Stomach smooth muscle (tissue), 2 donors: Measurements from ENCODE around the gene RPH3AL.

ENCODE experiments used
- H3K27ac ChIP-seq: one replicate; pipeline ENCODE4 v1.7.0; 2013; ENCODE audit warnings: mild to moderate bottlenecking, low read length, inconsistent platforms
- H3K27me3 ChIP-seq, 2 donors: one replicate each; pipeline ENCODE4 v1.7.0; 2013; ENCODE audit warnings: low read length in 2 of 2; ENCODE audit not compliant: insufficient read depth in 2 of 2, control insufficient read depth in 1 of 2
- H3K36me3 ChIP-seq, 2 donors: one replicate each; pipeline ENCODE4 v1.7.0; 2013; ENCODE audit warnings: low read length in 2 of 2; ENCODE audit not compliant: control insufficient read depth in 2 of 2, insufficient read depth in 2 of 2
- H3K4me1 ChIP-seq: one replicate; pipeline ENCODE4 v1.7.0; 2013; ENCODE audit warnings: low read length; ENCODE audit not compliant: control insufficient read depth, insufficient read depth
- H3K4me3 ChIP-seq, 2 donors: one replicate each; pipeline ENCODE4 v1.7.0; 2013; ENCODE audit warnings: low read length in 2 of 2
- H3K9ac ChIP-seq, 2 donors: one replicate each; pipeline ENCODE4 v1.7.0; 2013; ENCODE audit warnings: low read length in 2 of 2, mild to moderate bottlenecking in 1 of 2
- H3K9me3 ChIP-seq, 2 donors: one replicate each; pipeline ENCODE4 v1.7.0; 2013; ENCODE audit warnings: low read length in 2 of 2; ENCODE audit not compliant: control insufficient read depth in 2 of 2
- donor health status: healthy.
- donor health status: Pancreatic carcinoma.

Gene RPH3AL, protein sequence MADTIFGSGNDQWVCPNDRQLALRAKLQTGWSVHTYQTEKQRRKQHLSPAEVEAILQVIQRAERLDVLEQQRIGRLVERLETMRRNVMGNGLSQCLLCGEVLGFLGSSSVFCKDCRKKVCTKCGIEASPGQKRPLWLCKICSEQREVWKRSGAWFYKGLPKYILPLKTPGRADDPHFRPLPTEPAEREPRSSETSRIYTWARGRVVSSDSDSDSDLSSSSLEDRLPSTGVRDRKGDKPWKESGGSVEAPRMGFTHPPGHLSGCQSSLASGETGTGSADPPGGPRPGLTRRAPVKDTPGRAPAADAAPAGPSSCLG

DNA sequence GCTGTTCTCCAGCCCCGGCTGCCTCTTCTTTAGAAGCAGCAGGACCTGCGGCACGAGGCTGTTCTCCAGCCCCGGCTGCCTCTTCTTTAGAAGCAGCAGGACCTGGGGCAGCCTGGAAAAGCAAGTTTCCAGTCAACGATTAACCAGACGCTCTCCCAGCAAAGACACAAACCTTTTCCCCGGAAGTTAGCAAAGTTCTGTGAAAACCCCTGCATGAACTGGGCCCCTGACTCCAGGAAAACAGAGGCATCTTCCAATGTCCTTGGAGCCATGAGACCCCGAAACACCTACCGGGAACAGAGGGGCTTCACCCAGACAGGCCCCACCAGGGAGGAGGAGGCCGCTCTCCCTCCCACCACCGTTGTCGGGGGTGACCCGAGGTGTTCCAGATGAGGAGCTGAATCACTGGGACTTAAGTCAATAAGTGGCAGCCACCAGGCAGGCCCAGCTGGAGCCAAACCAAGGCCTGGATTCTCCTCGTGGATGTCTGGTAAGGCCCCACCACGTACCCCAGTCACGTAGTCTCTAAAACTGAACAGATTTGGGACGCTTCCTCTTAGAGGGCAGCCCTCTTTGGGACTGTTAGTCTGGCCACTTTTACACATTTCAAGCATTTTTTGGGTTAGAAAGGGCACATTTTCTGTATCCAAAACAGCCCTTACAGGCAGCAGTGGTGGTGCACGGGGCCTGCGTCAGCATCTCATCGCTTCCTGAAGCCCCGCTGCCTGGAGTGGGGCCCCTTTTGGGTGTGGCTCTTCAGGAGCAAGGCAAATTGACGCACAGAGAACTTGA, at the start of gene RPH3AL:
Gene RPH3AL, minus strand, starts transcription at position 387 of the 792 bp plus-strand sequence. CDS start 25,264 bp downstream, outside the sequence.
- peak within 1 kb of the TSS in 1 of 2 donors; percentile 20 for H3K9ac ChIP-seq
- H3K4me3 ChIP-seq, result no peak within 1 kb of the TSS
- no peaks in the 10 kb centered on the region for H3K27me3 ChIP-seq
- no peaks in the 10 kb centered on the region for H3K9me3 ChIP-seq
- H3K4me1 ChIP-seq, result peaks cover 13% of the 10 kb centered on the region
- no peaks in the 10 kb centered on the region for H3K36me3 ChIP-seq
- H3K27ac ChIP-seq, result peak within 1 kb of the TSS; percentile 60

DNA sequence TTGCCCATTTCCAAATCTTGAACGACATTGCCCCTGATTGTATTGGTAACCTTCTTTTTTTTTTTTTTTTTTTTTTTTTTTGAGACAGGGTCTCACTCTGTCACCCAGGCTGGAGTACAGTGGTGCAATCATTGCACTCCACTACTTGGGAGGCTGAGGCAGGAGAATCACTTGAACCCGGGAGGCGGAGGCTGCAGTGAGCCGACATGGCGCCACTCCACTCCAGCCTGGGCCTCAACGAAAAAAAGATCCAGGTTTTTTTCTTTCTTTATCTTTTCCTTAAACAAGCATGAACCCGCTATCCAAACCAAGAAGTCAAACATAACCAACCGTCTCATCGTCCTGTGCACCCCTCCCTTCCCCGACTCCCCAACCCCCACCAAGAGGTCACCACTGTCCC, 47.6 kb upstream of the RPH3AL start:
- Histone ChIP-seq H3K9me3 (no peaks in the 10 kb centered on the region), H3K4me3 (no peak overlapping the region)

DNA sequence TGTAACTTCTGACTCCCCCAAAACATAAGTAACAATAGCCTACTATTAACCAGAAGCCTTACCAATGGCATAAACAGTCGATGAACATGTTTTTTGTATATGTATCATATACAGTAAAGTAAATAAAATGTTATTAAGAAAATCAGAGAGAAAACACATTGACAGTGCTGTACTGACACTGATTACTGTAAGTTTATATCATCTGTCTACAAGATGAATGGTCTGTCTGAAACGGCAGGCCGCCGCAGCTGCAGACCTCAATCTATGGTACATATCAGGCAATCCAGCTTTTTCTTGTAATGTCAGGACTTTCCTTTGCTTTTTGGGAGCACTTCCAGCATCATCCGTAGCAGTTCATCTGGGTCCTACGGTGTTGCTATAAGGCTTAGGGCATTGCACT, 44.2 kb upstream of the RPH3AL start:
- H3K9ac ChIP-seq, result no peak overlapping the region
- no peaks in the 10 kb centered on the region for H3K4me1 ChIP-seq
- H3K4me3 ChIP-seq, result no peak overlapping the region
- peaks cover 3 to 5% of the 10 kb centered on the region in 2 donors for H3K27me3 ChIP-seq
- H3K9me3 ChIP-seq, result no peaks in the 10 kb centered on the region
- H3K36me3 ChIP-seq, result no peaks in the 10 kb centered on the region
- H3K27ac ChIP-seq, result no peak overlapping the region

More for the DNA sequence above, 47.6 kb upstream of the RPH3AL start:
- Histone ChIP-seq H3K27me3 (no peaks in the 10 kb centered on the region), H3K9ac (no peak overlapping the region), H3K27ac (no peak overlapping the region), H3K36me3 (no peaks in the 10 kb centered on the region), H3K4me1 (no peaks in the 10 kb centered on the region)

DNA sequence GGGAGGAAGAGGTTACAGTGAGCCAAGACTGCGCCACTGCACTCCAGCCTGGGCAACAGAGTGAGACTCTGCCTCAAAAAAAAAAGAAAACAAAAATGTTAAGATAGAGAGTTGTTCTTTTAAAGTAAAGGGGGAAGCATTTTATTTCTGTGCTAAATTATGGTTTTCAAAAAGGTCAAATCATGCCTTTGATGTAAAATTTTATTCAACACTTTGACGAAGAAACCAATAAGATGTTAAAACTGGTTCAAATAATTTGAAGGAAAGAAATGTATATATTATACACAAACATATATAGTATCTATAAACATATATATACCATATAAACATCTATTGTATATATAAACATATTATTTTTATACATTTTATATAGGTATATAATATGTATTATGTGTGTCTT, 43.4 kb upstream of the RPH3AL start:
- Histone ChIP-seq H3K4me1 (no peaks in the 10 kb centered on the region), H3K9ac (no peak overlapping the region), H3K9me3 (no peaks in the 10 kb centered on the region), H3K4me3 (no peak overlapping the region), H3K36me3 (no peaks in the 10 kb centered on the region), H3K27me3 (peaks cover 3 to 5% of the 10 kb centered on the region in 2 donors), H3K27ac (no peak overlapping the region)

DNA sequence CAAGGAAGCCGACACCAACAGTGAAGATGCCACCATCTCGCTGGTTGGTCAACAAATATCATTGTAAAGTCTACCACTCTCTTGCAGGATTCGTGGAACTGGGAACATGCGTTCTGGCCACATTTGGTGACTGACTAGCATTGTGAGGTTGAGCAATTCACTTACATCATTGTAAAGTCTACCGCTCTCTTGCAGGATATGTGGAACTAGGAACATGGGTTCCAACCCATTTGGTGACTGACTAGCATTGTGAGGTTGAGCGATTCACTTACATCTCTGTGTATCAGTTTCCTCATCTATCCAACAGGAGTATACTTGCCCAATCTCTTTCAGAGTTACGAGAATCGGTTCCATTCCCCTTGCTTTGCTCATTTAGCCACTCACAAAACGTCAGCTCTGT, 42.6 kb upstream of the RPH3AL start:
- H3K9ac ChIP-seq, result no peak overlapping the region
- no peaks in the 10 kb centered on the region for H3K9me3 ChIP-seq
- H3K4me3 ChIP-seq, result no peak overlapping the region
- H3K36me3 ChIP-seq, result no peaks in the 10 kb centered on the region
- H3K4me1 ChIP-seq, result no peaks in the 10 kb centered on the region
- peaks cover 3 to 5% of the 10 kb centered on the region in 2 donors for H3K27me3 ChIP-seq
- H3K27ac ChIP-seq, result no peak overlapping the region

DNA sequence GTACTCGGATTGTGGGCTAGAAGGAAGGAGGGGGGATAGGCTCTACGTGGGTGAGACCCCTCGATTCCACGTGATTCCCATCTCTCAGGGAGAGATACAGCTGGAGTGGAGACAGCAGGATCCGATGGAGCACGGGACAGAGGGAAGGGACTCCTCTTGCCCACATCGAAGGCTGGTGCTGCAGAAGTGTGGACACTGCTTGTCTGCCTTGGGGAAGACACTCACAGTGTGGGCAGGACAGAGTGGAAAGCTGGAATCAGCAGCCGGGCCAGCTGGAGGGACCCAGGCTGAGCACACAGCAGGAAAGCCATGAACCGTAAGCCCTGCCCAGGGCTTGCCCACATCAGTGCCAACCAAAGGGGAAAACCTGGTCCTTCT, 42.1 kb upstream of the RPH3AL start:
- H3K4me1 ChIP-seq, result no peaks in the 10 kb centered on the region
- no peak overlapping the region for H3K27ac ChIP-seq
- no peaks in the 10 kb centered on the region for H3K36me3 ChIP-seq
- no peak overlapping the region for H3K4me3 ChIP-seq
- no peak overlapping the region for H3K9ac ChIP-seq
- H3K9me3 ChIP-seq, result no peaks in the 10 kb centered on the region
- H3K27me3 ChIP-seq, result peaks cover 3 to 5% of the 10 kb centered on the region in 2 donors

DNA sequence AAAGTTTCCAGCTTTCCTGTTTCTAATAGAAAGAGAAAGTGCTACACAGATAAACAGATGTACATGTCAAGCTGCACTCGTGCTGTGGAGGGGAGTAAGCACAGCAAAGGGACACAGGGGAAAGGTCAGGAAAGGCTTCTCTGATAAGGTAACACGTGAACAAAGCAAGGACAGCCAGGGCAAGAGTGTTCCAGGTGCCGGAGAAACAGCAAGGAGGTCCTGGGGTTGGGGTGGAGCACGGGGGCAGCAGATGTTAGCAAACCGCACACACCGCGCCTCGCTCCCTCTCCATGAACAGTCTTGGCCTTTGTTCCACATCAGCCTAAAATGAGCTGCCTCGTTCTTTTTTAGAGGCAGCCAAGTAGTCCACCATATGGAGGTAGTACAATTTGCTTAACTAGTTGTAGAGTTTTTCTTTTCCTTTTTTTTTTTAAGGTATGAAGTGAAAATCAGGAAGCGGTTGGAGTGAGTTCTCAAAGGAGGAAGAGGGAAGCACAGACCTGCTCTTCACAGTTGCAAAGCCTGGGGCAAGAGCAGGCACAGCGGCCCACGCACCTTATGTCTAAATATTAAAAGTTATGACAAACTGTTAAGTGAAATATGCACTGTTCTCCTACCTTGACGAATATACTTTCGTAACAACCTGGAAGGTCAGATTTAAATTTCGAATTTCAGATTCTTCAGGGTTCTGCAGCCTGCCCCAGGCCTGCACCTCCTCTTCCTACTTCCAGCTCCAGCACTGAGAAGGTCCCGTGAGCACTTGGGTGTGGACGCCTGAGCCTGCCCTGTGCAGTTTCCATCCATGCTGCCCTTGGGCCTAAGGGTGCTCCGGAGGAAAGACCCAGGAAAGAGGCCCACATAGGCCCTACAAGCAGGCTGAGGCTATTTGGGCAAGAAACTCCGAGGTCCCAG, 41.5 kb upstream of the RPH3AL start:
- no peak overlapping the region for H3K27ac ChIP-seq
- no peaks in the 10 kb centered on the region for H3K36me3 ChIP-seq
- H3K4me3 ChIP-seq, result peak overlapping the region in 1 of 2 donors; percentile 11
- H3K27me3 ChIP-seq, result peaks cover 3 to 5% of the 10 kb centered on the region in 2 donors
- no peaks in the 10 kb centered on the region for H3K4me1 ChIP-seq
- no peak overlapping the region for H3K9ac ChIP-seq
- no peaks in the 10 kb centered on the region for H3K9me3 ChIP-seq

DNA sequence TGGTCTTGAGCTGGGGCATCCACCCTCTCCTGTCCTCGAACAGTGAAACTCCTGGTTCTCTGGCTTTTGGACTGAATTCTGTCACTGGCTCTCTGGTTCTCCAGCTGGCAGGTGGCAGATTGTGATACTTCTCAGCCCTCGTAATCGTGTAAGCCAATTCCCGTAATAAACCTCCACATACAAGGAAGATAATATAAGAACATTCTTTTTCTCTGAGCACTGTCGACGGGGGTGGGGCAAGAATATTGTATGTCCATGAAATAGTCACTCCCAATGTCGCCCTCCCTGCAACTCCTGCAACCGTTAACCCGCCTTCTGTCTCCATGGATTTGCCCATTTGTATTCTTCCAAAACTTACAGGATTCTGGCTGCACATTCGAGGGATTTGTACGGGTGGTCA, 39.2 kb upstream of the RPH3AL start:
- Histone ChIP-seq H3K9ac (no peak overlapping the region), H3K27me3 (peaks cover 5 to 8% of the 10 kb centered on the region in 2 donors), H3K4me3 (no peak overlapping the region), H3K4me1 (no peaks in the 10 kb centered on the region), H3K36me3 (no peaks in the 10 kb centered on the region), H3K27ac (no peak overlapping the region), H3K9me3 (no peaks in the 10 kb centered on the region)

DNA sequence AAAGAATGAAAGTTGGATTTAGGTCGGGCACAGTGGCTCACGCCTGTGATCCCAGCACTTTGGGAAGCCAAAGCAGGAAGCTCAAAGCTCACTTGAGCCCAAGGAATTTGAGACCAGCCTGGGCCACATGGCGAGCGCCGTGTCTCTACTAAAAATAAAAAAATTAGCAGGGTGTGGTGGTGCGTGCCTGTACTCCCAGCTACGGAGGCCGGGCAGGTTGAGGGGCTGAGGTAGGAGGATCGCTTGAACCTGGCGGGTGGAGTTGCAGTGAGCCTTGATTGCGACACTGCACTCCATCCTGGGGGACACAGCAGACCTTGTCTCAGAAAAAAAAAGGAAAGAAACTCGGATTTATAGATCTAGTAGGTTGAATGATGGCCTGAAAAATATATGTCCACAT, 37.4 kb upstream of the RPH3AL start:
- Histone ChIP-seq H3K9ac (no peak overlapping the region), H3K4me3 (no peak overlapping the region), H3K27me3 (peaks cover 14 to 15% of the 10 kb centered on the region in 2 donors), H3K36me3 (no peaks in the 10 kb centered on the region), H3K27ac (no peak overlapping the region), H3K4me1 (peaks cover 12% of the 10 kb centered on the region), H3K9me3 (no peaks in the 10 kb centered on the region)

DNA sequence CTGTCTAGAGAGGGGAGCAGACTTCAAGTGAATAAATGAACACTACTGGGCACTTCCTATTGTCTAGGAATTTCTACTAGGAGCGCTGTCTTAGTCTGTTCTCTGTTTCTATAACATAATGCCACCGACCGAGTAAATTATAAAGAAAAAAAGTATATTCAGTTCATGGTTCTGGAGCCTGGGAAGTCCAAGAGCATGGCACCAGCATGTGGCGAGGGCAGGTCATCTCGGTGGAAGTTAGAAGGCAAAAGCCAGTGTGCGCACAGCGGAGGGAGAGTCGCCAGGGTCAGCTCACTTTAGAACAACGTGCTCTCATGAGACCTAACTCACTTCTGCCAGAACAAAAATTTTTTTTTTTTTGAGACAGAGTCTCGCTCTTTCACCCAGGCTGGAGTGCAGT, 35.5 kb upstream of the RPH3AL start:
- peaks cover 13% of the 10 kb centered on the region for H3K4me1 ChIP-seq
- no peaks in the 10 kb centered on the region for H3K9me3 ChIP-seq
- H3K4me3 ChIP-seq, result no peak overlapping the region
- H3K36me3 ChIP-seq, result no peaks in the 10 kb centered on the region
- H3K27ac ChIP-seq, result no peak overlapping the region
- H3K27me3 ChIP-seq, result peaks cover 11 to 17% of the 10 kb centered on the region in 2 donors
- H3K9ac ChIP-seq, result no peak overlapping the region
